B cell (primary cell): Measurements from ENCODE around the gene NUP42. TPM values are rescaled to one million over a fixed set of nuclear protein-coding genes. Genes with fewer than 3 reads are reported as not detected.

Experiments used
- ATAC-seq: fragments of 200-7000 bp; cut with Tn5 transposase; one replicate; pipeline ENCODE4 v1.10.0; 2021; ENCODE audit warnings: low read depth, mild to moderate bottlenecking, moderate number of reproducible peaks, moderate library complexity
- CTCF ChIA-PET: fragments of 350-600 bp; sonication (Branson Sonifier 250); formaldehyde crosslinking; loops from one replicate; lab custom pipeline; 2021; ENCODE audit warnings: antibody characterized with exemption, inconsistent platforms; lab: Charles Lee
- POLR2A ChIA-PET: fragments of 350-600 bp; sonication (Branson Sonifier 250); formaldehyde crosslinking; loops from one replicate; lab custom pipeline; 2021; ENCODE audit warnings: antibody characterized with exemption; lab: Charles Lee
- DNase-seq: peaks from one replicate; pipeline ENCODE4 v3.0.0; 2013
- H2AFZ ChIP-seq: 2 replicates; pipeline ENCODE4 v1.6.1; 2012; ENCODE audit warnings: mild to moderate bottlenecking, low read depth, low read length; ENCODE audit not compliant: insufficient read depth, poor library complexity, severe bottlenecking
- H3K27ac ChIP-seq, 2 donors: 1 replicate in 1 of 2; 2 replicates in 1 of 2; pipeline ENCODE4 v1.5.1; 2012 to 2013; ENCODE audit warnings: low read length in 2 of 2, mild to moderate bottlenecking in 2 of 2, moderate library complexity in 1 of 2
- H3K27me3 ChIP-seq, 4 experiments: fragments of 200-600 bp in 1 of 4; sonication (generic) in 1 of 4; replicated peaks in 1 of 4; 1 replicate in 2 of 4; 2 replicates in 2 of 4; pipeline versions ENCODE4 v1.6.1 to v1.7.0; 2013 to 2016; ENCODE audit warnings: low read length in 3 of 4, mild to moderate bottlenecking in 2 of 4, mixed read lengths in 1 of 4, moderate library complexity in 1 of 4; ENCODE audit not compliant: insufficient read depth in 4 of 4, control insufficient read depth in 3 of 4; ENCODE audit errors: control extremely low read depth in 1 of 4
- H3K36me3 ChIP-seq, 2 experiments: replicated peaks in 1 of 2; 1 replicate in 1 of 2; 2 replicates in 1 of 2; pipeline versions ENCODE4 v1.6.1 to v1.7.1; 2013; ENCODE audit warnings: low read length in 1 of 2; ENCODE audit not compliant: insufficient read depth in 2 of 2, control insufficient read depth in 1 of 2; ENCODE audit errors: control extremely low read depth in 1 of 2, extremely low read depth in 1 of 2
- H3K4me1 ChIP-seq, 2 donors: fragments of 200-600 bp in 1 of 2; sonication (generic) in 1 of 2; 1 replicate in 1 of 2; 2 replicates in 1 of 2; pipeline versions ENCODE4 v1.5.1 to v1.6.1; 2013 to 2017; ENCODE audit warnings: low read length in 2 of 2; ENCODE audit not compliant: control insufficient read depth in 2 of 2, insufficient read depth in 2 of 2
- H3K4me2 ChIP-seq: replicated peaks from 2 replicates; pipeline ENCODE3; 2012; ENCODE audit warnings: mild to moderate bottlenecking, low read depth, low read length; ENCODE audit not compliant: poor library complexity, severe bottlenecking
- H3K4me3 ChIP-seq, 5 experiments: fragments of 200-600 bp in 1 of 5; sonication (generic) in 1 of 5; 1 replicate in 3 of 5; 2 replicates in 2 of 5; pipeline versions ENCODE4 v1.5.1 to v1.7.0; 2011 to 2016; ENCODE audit warnings: low read length in 4 of 5, mild to moderate bottlenecking in 4 of 5, low read depth in 2 of 5, control low read depth in 1 of 5, moderate library complexity in 1 of 5; ENCODE audit not compliant: insufficient read depth in 1 of 5; ENCODE audit errors: control extremely low read depth in 1 of 5, extremely low read depth in 1 of 5
- H3K79me2 ChIP-seq: fragments of 200-600 bp; sonication (generic); one replicate; pipeline ENCODE4 v1.6.0; 2016; ENCODE audit warnings: low read length; ENCODE audit not compliant: control insufficient read depth, insufficient read depth
- H3K9ac ChIP-seq: fragments of 200-600 bp; sonication (generic); 2 replicates; pipeline ENCODE4 v1.6.1; 2017; ENCODE audit warnings: mild to moderate bottlenecking, low read length, moderate library complexity
- H3K9me3 ChIP-seq, 3 donors: one replicate each; pipeline versions ENCODE4 v1.6.1 to v1.7.1; 2013; ENCODE audit warnings: low read length in 2 of 3; ENCODE audit not compliant: control insufficient read depth in 2 of 3, insufficient read depth in 1 of 3; ENCODE audit errors: control extremely low read depth in 1 of 3
- H4K20me1 ChIP-seq: 2 replicates; pipeline ENCODE4 v1.6.0; 2012; ENCODE audit warnings: mild to moderate bottlenecking, low read length; ENCODE audit not compliant: insufficient read depth, control insufficient read depth, poor library complexity, severe bottlenecking
- H3K27ac Mint-ChIP-seq: one replicate; pipeline ENCODE4 v1.8.0; 2021; ENCODE audit warnings: mixed read lengths
- H3K27me3 Mint-ChIP-seq: one replicate; pipeline ENCODE4 v1.8.0; 2021; ENCODE audit warnings: mixed read lengths
- H3K4me1 Mint-ChIP-seq: one replicate; pipeline ENCODE4 v1.8.0; 2021; ENCODE audit warnings: mixed read lengths
- H3K4me3 Mint-ChIP-seq: one replicate; pipeline ENCODE4 v1.8.0; 2021; ENCODE audit warnings: mixed read lengths
- H3K9me3 Mint-ChIP-seq: one replicate; pipeline ENCODE4 v1.8.0; 2022; ENCODE audit warnings: mixed read lengths; ENCODE audit not compliant: insufficient read depth
- EZH2 ChIP-seq: IDR thresholded peaks from 2 replicates; pipeline ENCODE4 v1.6.1; 2012; ENCODE audit warnings: borderline replicate concordance, low read depth, mild to moderate bottlenecking, moderate library complexity, low read length; ENCODE audit not compliant: insufficient read depth, poor library complexity, severe bottlenecking
- WGBS: methylation state at CpG from one replicate; pipeline ENCODE4 v1.1.5; 2013; ENCODE audit warnings: missing lambda C conversion rate; ENCODE audit not compliant: insufficient coverage; 5-methylcytosine and 5-hydroxymethylcytosine counted together
- intact Hi-C: fragments of 100-400 bp; cut with micrococcal nuclease; formaldehyde crosslinking; loops from one replicate; pipeline ENCODE4 v1.10.0; 2022
- polyA plus RNA-seq: library from polyadenylated mRNA; depleted of rRNA; stranded (reverse); fragments of >200 nt; gene quantifications from 2 replicates; pipeline ENCODE4 v1.2.3, GENCODE V29; 2012
- total RNA-seq, 2 donors: library from RNA; stranded (reverse); fragments of 120-200 nt in 1 of 2; gene quantifications; 1 replicate in 1 of 2; 2 replicates in 1 of 2; pipeline versions ENCODE4 v1.2.3 to v1.2.4, GENCODE V29; 2013 to 2022
- TF ChIP-seq, protein P1 (sequence below): fragments of 200-600 bp; IDR thresholded peaks from one replicate; pipeline ENCODE4 v1.8.0; 2022; ENCODE audit warnings: antibody characterized with exemption, mild to moderate bottlenecking

The NUP42 gene
- total and polyA plus RNA-seq, 2 donors (not counting 1 experiment from before 2014, with no cell fraction given): 38.1 to 49.2 TPM

- no peak for ATAC-seq
- no peak overlapping the region for H3K27ac ChIP-seq
- H3K9me3 ChIP-seq: peaks cover 0 to 3% (median 0%) of the 10 kb centered on the region in 3 donors
- H3K9ac ChIP-seq: no peak overlapping the region
- 49% methylated on average over 3 of the region's 4 CpGs for WGBS
- H3K4me1 ChIP-seq: no peaks in the 10 kb centered on the region
- H3K4me3 Mint-ChIP-seq: no peak overlapping the region
- H3K27ac Mint-ChIP-seq: no peak overlapping the region
- no peak overlapping the region for H3K4me2 ChIP-seq
- ChIA-PET POLR2A (no interaction called here), CTCF (interaction anchor here (0.7 to 1.0 kb wide), 2 partner anchors 24 to 46 kb away, joined by 3 read pairs; no protein-coding TSS in a partner anchor)
- DNase-seq: no peak
- peaks cover 2% of the 10 kb centered on the region for H3K4me1 Mint-ChIP-seq
- H3K27me3 Mint-ChIP-seq: peaks cover 8% of the 10 kb centered on the region
- no peaks in the 10 kb centered on the region for H4K20me1 ChIP-seq
- TF ChIP-seq, protein P1, sequence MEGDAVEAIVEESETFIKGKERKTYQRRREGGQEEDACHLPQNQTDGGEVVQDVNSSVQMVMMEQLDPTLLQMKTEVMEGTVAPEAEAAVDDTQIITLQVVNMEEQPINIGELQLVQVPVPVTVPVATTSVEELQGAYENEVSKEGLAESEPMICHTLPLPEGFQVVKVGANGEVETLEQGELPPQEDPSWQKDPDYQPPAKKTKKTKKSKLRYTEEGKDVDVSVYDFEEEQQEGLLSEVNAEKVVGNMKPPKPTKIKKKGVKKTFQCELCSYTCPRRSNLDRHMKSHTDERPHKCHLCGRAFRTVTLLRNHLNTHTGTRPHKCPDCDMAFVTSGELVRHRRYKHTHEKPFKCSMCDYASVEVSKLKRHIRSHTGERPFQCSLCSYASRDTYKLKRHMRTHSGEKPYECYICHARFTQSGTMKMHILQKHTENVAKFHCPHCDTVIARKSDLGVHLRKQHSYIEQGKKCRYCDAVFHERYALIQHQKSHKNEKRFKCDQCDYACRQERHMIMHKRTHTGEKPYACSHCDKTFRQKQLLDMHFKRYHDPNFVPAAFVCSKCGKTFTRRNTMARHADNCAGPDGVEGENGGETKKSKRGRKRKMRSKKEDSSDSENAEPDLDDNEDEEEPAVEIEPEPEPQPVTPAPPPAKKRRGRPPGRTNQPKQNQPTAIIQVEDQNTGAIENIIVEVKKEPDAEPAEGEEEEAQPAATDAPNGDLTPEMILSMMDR: no peak
- TF ChIP-seq EZH2: no peak
- H3K36me3 ChIP-seq: no peaks in the 10 kb centered on the region
- no peaks in the 10 kb centered on the region for H3K9me3 Mint-ChIP-seq
- H3K27me3 ChIP-seq: no peaks in the 10 kb centered on the region
- no peaks in the 10 kb centered on the region for H3K79me2 ChIP-seq
- no peak overlapping the region for H2AFZ ChIP-seq
- intact Hi-C loops: no loop called here
- no peak overlapping the region for H3K4me3 ChIP-seq
Observed at GRCh38 chr7:23226844-23227450, 45.1 kb downstream of the NUP42 start.

DNA sequence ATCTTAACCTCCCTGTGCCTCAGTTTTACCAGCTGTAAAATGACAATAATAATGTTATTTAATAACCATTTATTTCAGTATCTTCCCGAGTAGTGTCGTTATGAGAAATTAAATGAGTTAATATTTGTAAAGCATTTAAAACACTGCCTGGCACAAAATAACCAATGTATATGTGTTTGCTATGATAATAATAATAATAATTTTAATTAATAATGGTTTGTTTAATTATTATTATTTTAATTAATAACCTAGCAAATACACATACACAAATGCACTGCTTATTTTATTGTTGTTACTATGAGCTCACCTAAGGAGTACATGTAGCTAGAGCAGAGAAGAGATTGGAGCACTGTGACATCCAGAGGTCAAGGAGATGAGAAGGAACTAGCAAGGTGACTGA is 46.6 kb downstream of the NUP42 start:
- WGBS: no CpG with 5 or more reads among the region's 2 CpGs
- no peak overlapping the region for H3K27ac ChIP-seq
- intact Hi-C loops: no loop called here
- no peaks in the 10 kb centered on the region for H4K20me1 ChIP-seq
- ChIA-PET POLR2A (no interaction called here), CTCF (no interaction called here)
- no peak overlapping the region for H3K4me2 ChIP-seq
- no peaks in the 10 kb centered on the region for H3K79me2 ChIP-seq
- peaks cover 0 to 3% (median 0%) of the 10 kb centered on the region in 3 donors for H3K9me3 ChIP-seq
- DNase-seq (no peak), ATAC-seq (no peak)
- H3K27me3 ChIP-seq: no peaks in the 10 kb centered on the region
- H3K4me3 ChIP-seq: no peak overlapping the region
- TF ChIP-seq, protein P1: no peak
- TF ChIP-seq EZH2: no peak
- Mint-ChIP-seq H3K4me3 (no peak overlapping the region), H3K4me1 (peaks cover 2% of the 10 kb centered on the region), H3K27me3 (peaks cover 5% of the 10 kb centered on the region), H3K27ac (no peak overlapping the region), H3K9me3 (no peaks in the 10 kb centered on the region)
- H3K9ac ChIP-seq: no peak overlapping the region
- no peaks in the 10 kb centered on the region for H3K4me1 ChIP-seq
- no peak overlapping the region for H2AFZ ChIP-seq
- no peaks in the 10 kb centered on the region for H3K36me3 ChIP-seq
